SHP77 treated with DMSO at 0.1 percent for 48 hours (cell line): Measurements from ENCODE around the gene LRRC32.
"Not testable (repeated sequence)": the region's sequence is repeated elsewhere in the genome, so short reads cannot be mapped to it uniquely, and the experiment has no call there.

ENCODE experiments used
- DNase-seq: peaks from one replicate; lab custom pipeline; 2025; lab: John Stamatoyannopoulos, UW

Gene LRRC32

GRCh38 chr11:76649851-76650372, 20.6 kb downstream of the LRRC32 start:
- DNase-seq: no peak

DNA sequence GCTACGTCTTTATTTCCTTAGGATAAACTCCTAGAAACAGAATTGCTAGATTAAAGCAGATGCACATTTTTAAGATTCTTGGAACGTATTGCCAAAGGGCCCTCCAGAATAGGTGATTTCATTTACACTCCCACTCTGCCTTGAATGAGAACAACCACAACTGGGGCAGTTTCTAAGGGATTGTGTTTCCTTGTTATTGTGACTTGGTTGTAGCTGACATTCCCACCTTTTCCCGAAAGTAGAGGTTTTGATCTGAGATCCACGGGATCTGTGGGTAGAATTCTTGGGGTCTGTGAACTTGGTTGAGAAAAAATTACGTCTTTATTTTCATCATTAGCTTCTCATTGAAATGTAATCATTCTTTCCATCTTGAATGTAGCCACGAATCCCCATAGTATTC, 21.5 kb downstream of the LRRC32 start:
- DNase-seq: no peak

DNA sequence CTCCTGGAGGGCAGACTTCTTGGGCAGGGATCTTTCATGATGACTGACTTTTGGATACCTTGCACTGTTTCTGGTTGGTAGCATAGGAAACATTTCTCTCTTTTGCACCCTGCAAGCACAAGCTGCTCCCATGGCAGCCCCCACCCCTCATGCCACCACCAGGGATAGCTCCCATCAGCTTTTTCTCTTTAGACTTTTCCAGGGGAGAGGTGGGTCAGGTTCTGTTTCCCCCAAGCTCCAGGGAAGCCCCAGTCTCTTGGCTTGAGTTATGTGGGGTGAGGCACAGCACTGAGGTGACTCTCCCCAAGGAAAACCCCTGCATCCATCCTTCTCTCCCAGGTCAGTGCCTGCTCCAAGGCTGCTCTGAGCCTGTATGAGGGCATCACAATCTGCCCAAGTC, 22.5 kb downstream of the LRRC32 start:
- DNase-seq: no peak

- no peak for DNase-seq
Observed at GRCh38 chr11:76646882-76647534, 23.5 kb downstream of the LRRC32 start.

- peak; percentile 21 for DNase-seq
Observed at GRCh38 chr11:76644591-76644990, 26.0 kb downstream of the LRRC32 start.

DNA sequence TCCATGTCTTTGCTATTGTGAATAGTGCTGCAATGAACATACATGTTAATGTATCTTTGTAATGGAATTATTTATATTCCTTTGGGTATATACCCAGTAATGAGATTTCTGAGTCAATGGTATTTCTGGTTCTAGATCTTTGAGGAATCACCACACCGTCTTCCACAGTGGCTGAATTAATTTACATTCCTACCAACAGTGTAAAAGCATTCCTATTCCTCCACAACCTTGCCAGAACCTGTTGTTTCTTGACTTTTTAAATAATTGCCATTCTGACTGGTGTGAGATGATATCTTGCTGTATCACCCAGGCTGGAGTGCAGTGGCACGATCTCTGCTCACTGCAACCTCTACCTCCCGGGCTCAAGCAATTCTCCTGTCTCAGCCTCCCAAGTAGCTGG, 26.8 kb downstream of the LRRC32 start:
- not testable (repeated sequence) for DNase-seq

DNA sequence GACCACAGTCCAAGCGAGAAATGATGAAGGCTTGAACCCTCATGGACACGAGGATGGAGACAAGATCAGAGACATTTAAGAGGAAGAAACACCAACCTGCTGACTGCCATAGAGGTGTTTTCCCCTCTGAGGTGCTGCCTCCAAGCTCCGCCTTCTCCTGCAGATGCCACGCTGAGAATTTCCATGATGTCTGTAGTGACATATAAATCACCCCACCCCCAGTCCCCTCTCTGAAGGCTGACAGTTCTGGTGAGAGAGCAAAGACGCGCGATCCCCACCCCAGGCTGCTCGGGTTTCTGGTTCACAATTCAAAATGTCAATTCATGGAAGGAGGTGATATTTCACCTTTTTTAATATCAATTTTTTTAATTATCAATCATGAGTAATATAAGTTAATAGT, 28.2 kb downstream of the LRRC32 start:
- DNase-seq: no peak

GRCh38 chr11:76641905-76642304, 28.6 kb downstream of the LRRC32 start:
- no peak for DNase-seq

GRCh38 chr11:76640501-76640900, 30.0 kb downstream of the LRRC32 start:
- no peak for DNase-seq

DNA sequence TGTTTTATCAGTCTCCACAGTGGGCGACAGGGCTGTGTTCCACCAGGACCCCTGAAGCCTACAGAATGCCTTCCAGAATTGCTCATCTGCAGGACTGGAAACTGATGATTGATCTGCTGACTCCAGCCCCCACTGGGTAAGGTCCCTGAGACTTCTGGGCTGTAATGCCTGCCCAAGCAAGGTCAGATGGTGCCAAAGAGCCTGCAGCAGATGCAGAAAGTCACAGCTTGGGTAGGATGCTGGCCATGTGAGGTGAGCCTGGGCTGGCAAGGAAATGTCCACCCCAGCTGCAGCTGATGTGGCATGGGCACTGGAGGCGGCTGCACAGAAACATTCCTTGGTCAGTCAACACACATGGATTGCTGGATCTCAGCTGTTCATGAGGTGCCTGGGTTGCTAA, 30.9 kb downstream of the LRRC32 start:
- no peak for DNase-seq

- DNase-seq: no peak
Observed at GRCh38 chr11:76638270-76639197, 32.0 kb downstream of the LRRC32 start.

DNA sequence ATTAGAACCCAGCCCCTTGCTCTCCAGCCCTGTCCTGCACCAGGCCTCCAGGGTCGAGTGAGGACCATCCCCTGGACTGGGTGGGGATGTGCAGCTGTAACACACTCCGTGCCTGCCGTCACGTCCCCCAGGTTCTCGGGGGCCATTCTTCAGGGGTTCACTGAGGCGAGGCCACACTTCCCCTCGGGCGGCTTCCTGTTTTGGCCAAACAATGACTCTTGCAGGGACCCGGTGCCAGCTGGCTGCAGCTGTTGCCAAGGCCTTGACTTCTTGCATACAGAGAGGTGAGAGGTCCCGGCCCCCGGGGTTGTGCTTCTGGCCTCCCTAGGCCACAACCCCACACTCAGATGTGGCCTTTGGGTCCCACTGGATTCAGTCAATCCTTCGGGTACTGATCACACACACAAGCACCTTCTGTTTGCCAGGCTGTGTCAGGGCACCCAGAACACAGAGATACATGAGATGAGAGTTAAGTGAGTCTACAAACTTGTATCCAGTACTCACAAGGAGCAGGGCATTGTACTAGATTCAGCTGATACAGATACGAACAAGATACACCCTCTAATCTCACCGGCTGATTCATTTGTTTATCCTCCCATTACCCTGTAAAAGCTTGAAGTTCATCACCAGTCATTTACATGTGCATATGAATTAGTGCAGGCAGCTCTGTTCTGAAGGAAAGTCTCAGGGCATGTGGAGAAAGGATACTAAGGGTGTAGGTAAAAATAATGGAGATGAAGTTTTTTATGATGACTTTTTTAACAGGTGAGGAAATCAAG, 32.9 kb downstream of the LRRC32 start:
- DNase-seq: no peak

GRCh38 chr11:76636826-76637460, 33.6 kb downstream of the LRRC32 start:
- DNase-seq: no peak

DNA sequence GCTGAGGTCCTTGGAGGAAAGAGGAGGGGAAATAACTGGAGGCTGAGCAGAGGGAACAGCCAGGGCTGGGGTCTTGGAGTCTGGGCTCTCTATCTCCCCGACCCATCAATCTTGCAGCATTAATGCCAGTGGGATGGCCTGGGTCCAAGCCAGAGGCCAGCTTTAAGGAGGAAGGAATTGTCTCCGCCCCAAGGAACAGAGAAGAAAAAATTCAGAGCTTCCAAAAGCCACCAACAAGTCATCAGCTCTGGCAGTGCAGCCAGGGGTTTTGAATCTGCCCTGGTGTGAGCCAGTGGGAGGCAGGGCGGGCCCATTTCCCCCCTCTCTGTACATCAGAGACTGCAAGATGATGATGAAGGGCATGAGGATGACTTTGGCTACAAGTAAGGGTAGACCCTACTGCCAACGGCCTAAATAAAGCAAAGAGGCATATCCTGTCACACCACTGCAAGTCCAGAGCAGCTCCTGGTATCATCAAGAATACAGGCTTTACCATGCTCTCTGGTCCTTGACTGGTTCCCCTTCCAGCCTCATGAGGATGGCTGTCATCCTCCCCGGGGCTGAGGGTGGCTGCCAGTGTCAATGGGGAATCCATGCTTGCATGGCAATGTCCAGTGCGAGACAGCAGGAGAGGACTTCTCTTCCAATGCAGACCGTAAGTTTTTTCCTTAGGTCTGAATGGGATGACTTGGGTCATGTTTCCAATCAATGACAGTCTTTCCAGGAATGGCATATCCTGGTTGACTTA, 34.4 kb downstream of the LRRC32 start:
- DNase-seq: no peak

DNA sequence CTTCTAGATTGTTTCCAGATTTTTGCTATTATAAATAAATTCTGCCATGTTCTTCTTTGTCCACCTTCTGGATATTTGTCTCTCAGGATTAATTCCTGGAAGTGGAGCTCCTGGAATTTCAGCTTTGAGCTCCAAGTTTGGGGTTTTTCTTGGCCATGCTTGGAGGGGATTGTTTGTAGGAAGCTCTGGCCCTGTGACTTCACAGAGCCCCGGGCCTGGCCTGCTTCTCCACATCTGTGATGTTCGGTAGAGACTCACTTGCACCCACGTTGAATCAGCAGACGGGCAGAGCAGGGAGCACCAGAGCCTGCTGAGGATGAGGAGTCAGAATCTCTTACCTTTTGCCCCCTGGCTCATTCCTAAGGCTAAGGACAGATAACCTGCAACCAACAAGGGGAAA, 35.7 kb downstream of the LRRC32 start:
- no peak for DNase-seq

- DNase-seq: no peak
Observed at GRCh38 chr11:76632492-76632891, 38.1 kb downstream of the LRRC32 start.

- no peak for DNase-seq
Observed at GRCh38 chr11:76631566-76632308, 38.8 kb downstream of the LRRC32 start.

DNA sequence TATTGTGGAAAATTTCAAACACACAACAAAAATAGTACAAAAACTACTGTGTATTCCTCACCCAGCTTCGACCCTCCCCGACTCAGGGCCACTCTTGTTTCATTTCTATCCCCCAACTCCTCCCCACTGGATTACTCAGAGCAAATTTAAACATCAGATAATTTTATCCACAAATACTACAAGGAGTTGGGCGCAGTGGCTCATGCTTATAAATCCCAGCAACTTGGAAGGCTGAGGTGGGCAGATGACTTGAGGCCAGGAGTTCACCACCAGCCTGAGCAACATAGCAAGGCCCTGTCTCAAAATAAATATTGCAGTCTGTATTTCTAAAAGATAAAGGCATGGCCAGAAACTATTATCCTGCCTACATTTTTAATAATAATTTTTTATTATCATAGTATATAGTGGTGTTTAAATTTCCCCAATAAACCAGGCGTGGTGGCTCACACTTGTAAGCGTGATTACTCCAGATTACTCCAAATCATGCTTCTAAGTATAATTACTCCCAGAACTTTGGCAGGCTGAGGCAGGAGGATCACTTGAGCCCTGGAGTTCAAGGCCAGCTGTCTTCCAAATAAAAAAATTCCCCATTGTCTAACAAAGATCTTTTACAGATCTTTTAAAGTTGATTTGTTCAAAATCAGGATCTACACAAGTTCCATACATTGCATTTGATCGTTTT, 39.8 kb downstream of the LRRC32 start:
- DNase-seq: no peak

DNA sequence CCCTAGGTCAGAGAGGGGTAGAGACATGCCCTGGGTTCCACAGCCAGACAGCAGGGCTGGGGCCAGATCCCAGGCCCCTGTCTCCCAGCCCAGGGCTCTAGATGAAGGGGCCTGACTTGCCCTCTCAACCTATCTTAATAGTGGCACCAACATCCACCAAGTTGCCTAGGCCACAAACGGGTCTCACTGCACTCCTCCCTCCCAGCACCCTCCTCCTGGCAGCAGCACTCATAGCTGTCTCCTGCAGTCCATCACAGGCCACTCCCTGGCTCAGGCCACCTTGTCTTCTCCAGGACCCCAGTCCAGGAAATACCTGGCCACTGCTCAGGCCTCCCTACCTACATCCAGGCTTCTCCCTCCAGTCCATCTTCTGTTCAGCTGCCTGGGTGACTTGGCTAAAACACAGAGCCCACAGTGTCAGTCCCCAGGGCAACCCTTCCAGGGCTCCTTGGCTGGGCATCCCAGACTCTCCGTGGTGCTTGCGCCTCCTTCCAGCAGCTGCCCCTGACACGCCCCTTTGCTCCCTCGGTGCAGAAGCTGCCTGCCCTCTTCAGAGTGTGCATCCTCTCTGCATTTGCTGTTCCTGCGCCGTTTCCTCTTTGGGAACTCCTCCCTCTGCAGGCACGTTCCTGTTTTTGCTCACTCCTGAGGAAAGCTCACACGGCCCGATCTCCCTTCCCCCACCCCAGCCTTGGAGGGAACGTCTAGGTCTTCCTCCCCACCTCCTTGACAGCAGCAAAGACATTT, 40.5 kb downstream of the LRRC32 start:
- DNase-seq: peak; percentile 43
